ENCODE data around the gene XXYLT1.

- TF ChIP-seq CTCF (IDR thresholded peaks at IDR 0.05 in 2 of 3, conservative IDR thresholded peaks at IDR 0.05 in 1 of 3; ENCODE audit: borderline replicate concordance in 1 of 3, insufficient read depth in 1 of 3, low read depth in 2 of 3, low read length in 2 of 3) (no peak), SP1 (IDR thresholded peaks at IDR 0.05; ENCODE audit: low read depth) (no peak), EGR1 (IDR thresholded peaks at IDR 0.05; ENCODE audit: low read depth) (no peak), EZH2 (IDR thresholded peaks at IDR 0.05) (no peak), EZH2phosphoT487 (IDR thresholded peaks at IDR 0.05; ENCODE audit: borderline replicate concordance) (no peak), SIN3A (IDR thresholded peaks at IDR 0.05; ENCODE audit: low read depth) (no peak), RAD21 (IDR thresholded peaks at IDR 0.05; ENCODE audit: low read depth) (no peak), YY1 (IDR thresholded peaks at IDR 0.05; ENCODE audit: extremely low read depth, insufficient replicate concordance, low read depth, low read length) (no peak), POLR2A (IDR thresholded peaks at IDR 0.05; ENCODE audit: borderline replicate concordance, extremely low read depth, insufficient read depth, insufficient read length) (no peak), FOSL1 (IDR thresholded peaks at IDR 0.05; ENCODE audit: low read depth) (no peak), POLR2AphosphoS5 (IDR thresholded peaks at IDR 0.05; ENCODE audit: low read depth, low read length) (no peak)
Observed at GRCh38 chr3:195111766-195112165, 159.2 kb downstream of the XXYLT1 start.

Data from HCT116 (cell line).